GM12891 (cell line): ENCODE results near the gene ERCC6L2.

Experiments
- POLR2A ChIP-seq: IDR thresholded peaks from 2 replicates; pipeline ENCODE4 v1.6.1; 2011; ENCODE audit warnings: low read depth, low read length, control low read depth
- POLR2AphosphoS5 ChIP-seq: IDR thresholded peaks from 2 replicates; pipeline ENCODE4 v1.6.1; 2011; ENCODE audit warnings: low read depth, low read length, control low read depth
- TAF1 ChIP-seq: IDR thresholded peaks from 2 replicates; pipeline ENCODE4 v1.6.1; 2011; ENCODE audit warnings: low read depth, low read length, control low read depth

- TF ChIP-seq POLR2A: no peak
- no peak for TF ChIP-seq TAF1
- TF ChIP-seq POLR2AphosphoS5: no peak
Measured at GRCh38 chr9:95854386-95855020, 21.0 kb upstream of the ERCC6L2 start.
